Cardiac muscle cell (in vitro differentiated cells and primary cell): ENCODE results near the gene SOST. TPM values are rescaled to one million over a fixed set of nuclear protein-coding genes. Genes with fewer than 3 reads are reported as not detected.
A peak's percentile ranks its signal among the peaks of the same experiment; 100 is the strongest.

Source experiments
- DNase-seq, 2 donors: peaks; one replicate each; pipeline versions ENCODE4 v3.0.0 to v3.0.0-alpha.2; 2010 to 2017; ENCODE audit warnings: low read depth in 1 of 2, low spot score in 1 of 2
- H3K27ac ChIP-seq: fragments of 200-600 bp; sonication (generic); 2 replicates; pipeline ENCODE4 v1.5.1; 2016
- H3K27me3 ChIP-seq: fragments of 200-600 bp; sonication (generic); 2 replicates; pipeline ENCODE4 v1.6.0; 2016; ENCODE audit warnings: control low read depth
- H3K36me3 ChIP-seq: fragments of 200-600 bp; sonication (generic); 2 replicates; pipeline ENCODE4 v1.5.1; 2016; ENCODE audit warnings: control low read depth
- H3K4me1 ChIP-seq: fragments of 200-600 bp; sonication (generic); 2 replicates; pipeline ENCODE4 v1.8.1; 2017; ENCODE audit warnings: low read depth, mild to moderate bottlenecking, mixed run types
- H3K4me3 ChIP-seq: fragments of 200-600 bp; sonication (generic); 2 replicates; pipeline ENCODE4 v1.5.1; 2016; ENCODE audit warnings: mild to moderate bottlenecking
- H3K9me3 ChIP-seq: fragments of 200-600 bp; sonication (generic); 2 replicates; pipeline ENCODE4 v1.5.1; 2017; ENCODE audit warnings: low read depth, mild to moderate bottlenecking, control low read depth
- polyA plus RNA-seq: library from polyadenylated mRNA; unstranded; fragments of >200 nt; fragmentation: Nextera tagmentation; extraction: Ambion mirVana; gene quantifications from 2 replicates; pipeline ENCODE4 v1.2.1, GENCODE V29; 2016
- total RNA-seq: library from RNA; depleted of rRNA; stranded (reverse); fragments of >200 nt; gene quantifications from 2 replicates; pipeline ENCODE4 v1.2.3, GENCODE V29; 2016
- TF ChIP-seq, protein P1 (sequence below): IDR thresholded peaks from 2 replicates; pipeline ENCODE4 v1.5.1; 2012; ENCODE audit warnings: low read depth, mild to moderate bottlenecking, low read length

Gene SOST
- total and polyA plus RNA-seq, 2 experiments from 2014 or later, result 0.10 to 3.2 TPM

- TF ChIP-seq, protein P1, sequence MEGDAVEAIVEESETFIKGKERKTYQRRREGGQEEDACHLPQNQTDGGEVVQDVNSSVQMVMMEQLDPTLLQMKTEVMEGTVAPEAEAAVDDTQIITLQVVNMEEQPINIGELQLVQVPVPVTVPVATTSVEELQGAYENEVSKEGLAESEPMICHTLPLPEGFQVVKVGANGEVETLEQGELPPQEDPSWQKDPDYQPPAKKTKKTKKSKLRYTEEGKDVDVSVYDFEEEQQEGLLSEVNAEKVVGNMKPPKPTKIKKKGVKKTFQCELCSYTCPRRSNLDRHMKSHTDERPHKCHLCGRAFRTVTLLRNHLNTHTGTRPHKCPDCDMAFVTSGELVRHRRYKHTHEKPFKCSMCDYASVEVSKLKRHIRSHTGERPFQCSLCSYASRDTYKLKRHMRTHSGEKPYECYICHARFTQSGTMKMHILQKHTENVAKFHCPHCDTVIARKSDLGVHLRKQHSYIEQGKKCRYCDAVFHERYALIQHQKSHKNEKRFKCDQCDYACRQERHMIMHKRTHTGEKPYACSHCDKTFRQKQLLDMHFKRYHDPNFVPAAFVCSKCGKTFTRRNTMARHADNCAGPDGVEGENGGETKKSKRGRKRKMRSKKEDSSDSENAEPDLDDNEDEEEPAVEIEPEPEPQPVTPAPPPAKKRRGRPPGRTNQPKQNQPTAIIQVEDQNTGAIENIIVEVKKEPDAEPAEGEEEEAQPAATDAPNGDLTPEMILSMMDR, result no peak
- H3K27ac ChIP-seq, result no peak within 1 kb of the TSS
- peaks cover 14% of the 10 kb centered on the region for H3K27me3 ChIP-seq
- peak within 1 kb of the TSS; percentile 87 for H3K4me3 ChIP-seq
- no peak for DNase-seq
- no peaks in the 10 kb centered on the region for H3K36me3 ChIP-seq
- H3K4me1 ChIP-seq, result peaks cover 14% of the 10 kb centered on the region
- no peaks in the 10 kb centered on the region for H3K9me3 ChIP-seq
Observed at GRCh38 chr17:43780135-43780534, 21.5 kb upstream of the SOST start, which contains the start of gene CFAP97D1. TSS of gene CFAP97D1 (plus strand) at chr17:43780435. CDS start at chr17:43780463, 28 bp downstream.

DNA sequence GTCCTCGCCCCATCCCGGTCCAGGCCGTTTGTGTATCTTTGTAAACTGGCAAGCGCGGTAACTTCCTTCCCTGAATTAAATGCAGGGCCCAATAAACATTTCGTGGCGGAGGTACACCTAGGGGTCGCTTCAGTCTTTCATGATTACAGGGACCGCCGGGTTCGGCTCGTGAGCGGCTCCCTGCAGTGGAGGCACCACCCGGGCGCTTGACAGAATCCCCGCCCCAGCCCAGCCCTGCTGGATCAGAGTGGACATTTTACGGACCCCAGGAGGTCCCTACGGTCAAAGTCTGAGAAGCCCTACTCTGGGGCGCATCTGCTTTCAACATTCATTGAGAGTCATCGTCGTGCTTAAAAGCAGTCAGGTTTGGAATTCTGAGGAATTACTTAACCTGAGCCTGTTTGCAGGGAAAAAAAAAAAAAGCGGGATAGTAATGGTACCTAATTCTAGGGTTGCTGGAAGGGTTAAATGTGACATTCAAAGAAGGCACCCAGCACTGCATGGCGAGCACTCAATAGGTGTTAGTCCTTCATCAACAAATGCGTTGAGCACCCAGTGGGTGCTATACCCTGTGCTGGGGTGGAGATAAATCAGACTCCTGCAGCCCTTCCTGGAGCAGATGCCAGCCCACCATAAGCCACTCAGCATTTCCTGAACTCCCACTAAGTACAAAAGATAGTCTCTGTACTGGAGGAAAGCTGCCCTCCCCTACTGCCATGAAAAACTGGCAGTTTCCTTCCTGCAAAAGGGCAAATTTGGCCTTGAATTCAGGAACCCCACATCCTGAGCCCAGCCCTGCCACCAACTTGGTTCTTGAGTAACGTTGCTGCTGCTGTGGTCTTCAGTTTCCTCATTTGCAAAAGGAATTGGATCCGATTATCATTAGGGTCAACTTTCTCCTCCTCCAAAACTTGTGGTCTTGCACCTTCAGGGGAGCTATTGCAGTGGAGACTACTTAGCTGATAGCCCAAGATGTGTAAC lies 20.8 kb upstream of the SOST start:
- H3K4me1 ChIP-seq, result peaks cover 14% of the 10 kb centered on the region
- H3K4me3 ChIP-seq, result peak overlapping the region; percentile 87
- H3K9me3 ChIP-seq, result no peaks in the 10 kb centered on the region
- peaks cover 14% of the 10 kb centered on the region for H3K27me3 ChIP-seq
- DNase-seq, result peak in 1 of 2 donors; percentile 72
- H3K27ac ChIP-seq, result peak overlapping the region; percentile 99
- TF ChIP-seq, protein P1, result no peak
- H3K36me3 ChIP-seq, result no peaks in the 10 kb centered on the region

DNA sequence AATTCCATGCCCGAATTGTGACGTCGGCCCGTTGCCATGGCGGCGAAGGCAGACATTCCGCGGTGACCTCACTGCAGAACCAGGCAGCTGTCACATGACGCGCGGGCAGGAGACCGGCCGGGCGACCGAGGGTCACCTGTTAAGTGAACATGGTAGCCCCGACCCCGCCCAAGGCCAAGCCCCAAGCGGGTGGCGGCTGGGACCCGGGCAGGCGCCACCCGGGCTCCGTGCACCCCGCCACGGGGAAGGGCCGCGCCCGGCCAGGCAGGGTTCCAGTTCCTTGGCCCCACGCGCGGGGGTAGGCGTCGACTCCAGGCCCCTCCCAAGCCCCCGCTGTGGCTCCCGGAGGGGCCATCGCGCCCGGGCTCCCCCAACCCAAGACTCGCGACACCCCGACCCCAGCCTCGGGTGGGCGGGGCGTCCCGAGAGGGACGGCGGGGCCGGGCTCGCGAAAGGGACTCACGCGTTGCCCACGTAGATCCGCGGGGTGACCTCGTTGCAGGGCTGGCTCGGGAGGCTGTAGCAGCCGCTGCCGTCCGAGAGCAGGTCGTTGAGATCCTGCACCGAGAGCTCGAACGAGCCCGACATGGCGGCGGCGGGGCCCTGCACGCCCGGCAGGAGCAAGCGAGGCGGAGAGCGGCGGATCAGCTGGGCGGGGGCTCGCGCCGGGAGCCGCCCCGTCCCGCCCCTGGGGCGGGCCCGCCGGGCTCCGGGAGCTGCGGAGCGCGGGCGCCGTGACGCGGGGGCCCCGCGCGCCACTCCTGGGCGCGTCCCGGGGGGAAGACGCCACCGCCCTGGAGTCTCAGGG lies 19.9 kb upstream of the SOST start, which contains the start of gene DUSP3:
TSS of gene DUSP3 (minus strand) at position 641 of the 808 bp plus-strand sequence. CDS start at position 588, 53 bp downstream.
- Histone ChIP-seq H3K4me1 (peaks cover 14% of the 10 kb centered on the region), H3K27me3 (peaks cover 12% of the 10 kb centered on the region), H3K9me3 (no peaks in the 10 kb centered on the region), H3K36me3 (peaks cover 2% of the 10 kb centered on the region), H3K27ac (peak within 1 kb of the TSS; percentile 99), H3K4me3 (peak within 1 kb of the TSS; percentile 87)
- peak; percentile 93 to 95 for DNase-seq
- TF ChIP-seq, protein P1, result no peak

GRCh38 chr17:43774304-43775250 lies 16.0 kb upstream of the SOST start:
- H3K36me3 ChIP-seq, result peaks cover 16% of the 10 kb centered on the region
- H3K4me1 ChIP-seq, result peaks cover 14% of the 10 kb centered on the region
- H3K27me3 ChIP-seq, result no peaks in the 10 kb centered on the region
- TF ChIP-seq, protein P1, result no peak
- H3K27ac ChIP-seq, result no peak overlapping the region
- no peak for DNase-seq
- no peak overlapping the region for H3K4me3 ChIP-seq
- no peaks in the 10 kb centered on the region for H3K9me3 ChIP-seq
